G401.6 (cell line): ENCODE results near the gene LUZP2.
"Not testable (repeated sequence)": the region's sequence is repeated elsewhere in the genome, so short reads cannot be mapped to it uniquely, and the experiment has no call there.

Experiments used
- FAIRE-seq: peaks from 2 replicates; lab custom pipeline; 2012; peaks lifted over from hg19 to GRCh38; lab: Jason Lieb, UNC

The LUZP2 gene

GRCh38 chr11:24820541-24820940 lies 323.7 kb downstream of the LUZP2 start:
- FAIRE-seq, result no peak

GRCh38 chr11:24828938-24829605 lies 332.2 kb downstream of the LUZP2 start:
- no peak for FAIRE-seq

DNA sequence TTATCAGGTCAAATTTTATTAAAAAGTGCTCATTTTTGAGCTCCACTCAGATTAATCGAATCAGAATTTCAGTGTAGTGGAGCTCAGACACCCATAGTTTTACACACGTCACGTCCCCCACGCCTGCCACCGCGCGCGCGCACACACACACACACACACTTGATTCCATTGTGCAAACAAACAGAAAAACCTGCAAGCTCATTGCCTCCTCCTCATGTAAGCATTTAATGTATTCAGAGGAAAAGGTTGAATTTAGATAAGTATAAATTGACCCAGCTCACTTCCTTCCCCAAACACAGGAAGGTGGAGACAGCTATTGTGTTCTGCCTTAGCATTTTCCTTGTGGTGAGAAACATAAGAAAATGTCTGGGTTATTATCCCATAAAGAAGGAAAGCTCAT lies 336.7 kb downstream of the LUZP2 start:
- FAIRE-seq, result no peak

DNA sequence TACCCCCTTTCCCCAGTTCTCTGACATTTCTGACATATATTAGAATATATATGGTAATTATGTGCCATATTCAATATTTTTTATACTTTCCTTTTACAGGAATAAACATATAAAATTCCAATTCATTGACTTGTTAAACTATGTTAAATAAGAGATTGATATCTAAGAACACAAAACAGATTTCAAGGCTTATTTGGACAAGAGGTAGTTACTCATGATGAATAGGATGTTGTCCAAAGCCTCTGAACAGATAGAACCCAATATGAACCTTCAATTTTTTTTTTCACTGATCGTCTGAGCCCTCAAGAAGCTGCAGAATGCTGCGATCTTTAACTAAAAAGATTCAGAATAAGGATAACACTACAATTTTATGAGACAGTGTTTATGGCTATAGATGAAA lies 340.3 kb downstream of the LUZP2 start:
- no peak for FAIRE-seq

GRCh38 chr11:24842308-24842707 lies 345.5 kb downstream of the LUZP2 start:
- FAIRE-seq, result no peak

GRCh38 chr11:24844406-24844805 lies 347.6 kb downstream of the LUZP2 start:
- FAIRE-seq, result no peak

- no peak for FAIRE-seq
These were observed 352.0 kb downstream of the LUZP2 start for GRCh38 chr11:24848857-24849256.

DNA sequence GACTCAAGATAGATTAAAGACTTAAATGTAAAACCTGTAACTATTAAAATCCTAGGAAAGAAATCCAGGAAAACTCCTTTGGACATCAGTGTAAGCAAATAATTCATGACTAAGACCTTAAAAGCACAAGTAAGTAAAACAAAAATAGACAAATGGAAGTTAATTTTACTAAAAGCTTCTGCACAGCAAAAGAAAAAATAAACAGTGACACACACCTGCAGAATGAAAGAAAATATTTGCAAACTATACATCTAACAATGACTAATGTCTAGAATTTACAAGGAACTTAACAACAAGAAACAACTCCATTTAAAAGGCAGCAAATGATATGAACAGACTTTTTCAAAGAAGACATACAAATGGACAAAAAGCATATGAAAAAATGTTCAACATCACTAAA lies 359.1 kb downstream of the LUZP2 start:
- no peak for FAIRE-seq

GRCh38 chr11:24859801-24860300 lies 363.0 kb downstream of the LUZP2 start:
- FAIRE-seq, result no peak

GRCh38 chr11:24861440-24861839 lies 364.6 kb downstream of the LUZP2 start:
- FAIRE-seq, result no peak

- FAIRE-seq, result no peak
These were observed 369.9 kb downstream of the LUZP2 start for GRCh38 chr11:24866743-24867142.

DNA sequence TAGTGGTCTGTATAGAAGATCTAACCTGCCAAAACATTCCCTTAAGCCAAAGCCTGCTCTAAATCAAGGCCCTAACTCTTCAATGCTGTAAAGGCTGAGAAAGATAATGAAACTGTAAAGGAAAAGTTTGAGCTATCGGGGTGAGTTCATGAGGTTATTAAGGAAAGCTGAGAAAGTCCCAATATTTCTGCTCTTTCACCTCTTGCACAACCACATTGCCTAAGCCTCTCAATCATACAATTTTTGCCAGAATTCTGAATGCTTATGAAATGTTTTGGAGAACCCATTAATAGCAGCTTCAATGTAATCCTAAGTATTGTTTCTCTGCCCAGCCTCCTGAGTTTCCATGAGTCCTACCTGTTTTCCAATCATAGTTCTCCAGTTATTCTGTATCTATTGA lies 373.2 kb downstream of the LUZP2 start:
- no peak for FAIRE-seq

GRCh38 chr11:24872186-24872585 lies 375.3 kb downstream of the LUZP2 start:
- FAIRE-seq, result no peak

GRCh38 chr11:24872651-24873311 lies 375.9 kb downstream of the LUZP2 start:
- no peak for FAIRE-seq

- no peak for FAIRE-seq
These were observed 384.1 kb downstream of the LUZP2 start for GRCh38 chr11:24880962-24881361.

DNA sequence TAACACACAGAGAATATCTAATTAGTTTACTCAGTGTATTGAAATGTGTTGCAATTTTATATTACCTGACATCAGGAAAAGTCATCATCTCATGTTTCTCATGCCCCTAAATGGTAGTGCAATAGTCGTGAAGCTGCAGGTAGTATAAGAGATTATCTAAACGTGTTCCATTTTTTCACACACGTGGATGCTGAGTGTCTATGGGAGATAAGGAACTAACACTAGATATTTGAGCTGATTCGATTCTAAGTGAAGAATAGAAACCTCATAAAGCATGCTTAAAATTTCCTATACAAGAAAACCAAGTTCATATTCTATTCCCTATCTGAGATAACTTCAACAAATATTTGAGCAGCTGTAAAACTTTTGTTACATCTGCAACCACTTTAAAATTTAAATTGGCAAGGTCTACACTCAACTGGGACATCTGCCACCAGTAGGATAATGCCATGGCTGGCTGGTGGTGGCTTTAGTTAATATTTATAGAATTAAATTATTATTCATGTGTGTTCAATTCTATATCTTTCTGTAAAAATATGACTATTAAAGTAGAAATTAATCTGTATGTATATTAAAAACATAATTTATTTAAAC lies 388.8 kb downstream of the LUZP2 start:
- no peak for FAIRE-seq

- no peak for FAIRE-seq
These were observed 390.2 kb downstream of the LUZP2 start for GRCh38 chr11:24886880-24887619.

DNA sequence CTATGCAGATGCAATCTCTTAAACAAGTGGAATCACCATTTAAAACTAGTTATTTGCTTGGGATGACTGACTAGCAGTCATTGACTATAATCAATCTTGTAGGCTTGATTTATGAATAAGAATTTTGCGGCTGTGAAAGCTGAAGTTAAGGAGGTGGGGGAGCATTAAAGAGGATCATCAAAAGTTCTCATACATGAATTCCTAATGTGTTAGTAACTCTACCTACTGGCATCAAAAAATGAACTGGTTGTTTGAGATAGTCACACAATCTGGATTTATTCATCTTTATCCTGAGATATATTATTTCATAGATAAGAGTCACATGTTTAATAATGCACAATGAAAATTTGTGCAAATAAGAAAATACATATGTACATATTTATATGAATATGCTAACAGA lies 393.6 kb downstream of the LUZP2 start:
- FAIRE-seq, result no peak

DNA sequence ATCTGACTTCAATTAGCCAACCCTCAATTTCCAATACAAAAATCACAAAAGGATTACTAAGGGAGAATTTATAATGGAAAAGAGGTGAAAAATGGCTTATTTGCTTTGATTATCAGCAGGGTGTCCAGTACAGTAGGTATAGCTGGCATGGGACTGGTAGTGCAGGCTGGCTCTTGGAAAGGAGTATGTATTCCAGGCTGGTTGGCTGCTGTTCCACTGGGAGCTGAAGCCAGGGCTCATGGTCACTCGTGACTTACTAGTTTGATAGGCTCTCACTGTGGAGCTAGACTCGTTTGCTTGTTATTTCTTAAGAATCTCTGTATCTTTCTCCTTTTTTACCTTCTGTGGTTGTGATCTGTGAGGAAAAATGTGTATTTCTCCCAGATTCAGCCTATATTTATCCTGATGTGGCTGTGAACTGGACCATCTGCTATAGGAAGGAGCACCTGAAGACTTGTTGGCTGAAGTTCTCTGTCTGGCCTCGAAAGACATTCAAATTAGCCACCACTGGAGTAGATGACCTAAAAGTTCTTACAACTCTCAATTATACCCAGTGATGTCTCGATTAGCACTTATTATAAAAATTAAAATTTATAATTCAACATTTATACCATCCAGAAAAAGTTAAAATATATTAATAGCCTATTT lies 395.1 kb downstream of the LUZP2 start:
- not testable (repeated sequence) for FAIRE-seq

- no peak for FAIRE-seq
These were observed 399.4 kb downstream of the LUZP2 start for GRCh38 chr11:24896118-24896835.

DNA sequence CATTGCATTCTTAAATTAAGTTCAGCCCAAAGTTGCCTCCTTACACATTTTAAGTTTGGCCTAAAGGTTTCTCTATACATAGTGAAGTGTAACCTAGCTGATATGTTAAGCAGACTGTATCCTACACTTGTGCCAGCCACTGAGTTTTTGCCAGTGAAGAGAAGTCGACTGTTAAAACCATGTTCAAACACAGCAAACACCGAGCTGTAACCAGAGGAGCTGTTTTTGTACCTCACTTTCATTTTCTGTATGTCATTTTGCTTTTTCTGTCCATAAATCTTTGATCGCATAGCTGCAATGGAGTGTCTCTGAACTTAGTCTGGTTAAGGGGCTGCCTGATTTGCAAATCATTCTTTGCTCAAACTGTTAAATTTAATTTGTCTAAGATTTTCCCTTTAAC lies 403.7 kb downstream of the LUZP2 start:
- FAIRE-seq, result no peak
